Brain microvascular endothelial cell (primary cell): ENCODE results near the gene CLMN.

ENCODE experiments used
- DNase-seq: peaks from one replicate; pipeline ENCODE4 v3.0.0-alpha.2; 2020
- H3K27ac ChIP-seq: fragments of 250-450 bp; sonication (Bioruptor Pico); 2 replicates; pipeline ENCODE4 v1.5.1; 2020; ENCODE audit warnings: mild to moderate bottlenecking, moderate library complexity
- H3K27me3 ChIP-seq: fragments of 250-450 bp; sonication (Bioruptor Pico); replicated peaks from 2 replicates; pipeline ENCODE4 v1.5.1; 2020; ENCODE audit warnings: mild to moderate bottlenecking
- H3K36me3 ChIP-seq: fragments of 250-450 bp; sonication (Bioruptor Pico); replicated peaks from 2 replicates; pipeline ENCODE4 v1.5.1; 2020; ENCODE audit warnings: mild to moderate bottlenecking
- H3K4me3 ChIP-seq: 2 replicates; pipeline ENCODE4 v1.5.1; 2011; ENCODE audit warnings: low read depth, mild to moderate bottlenecking, control low read depth, low read length, moderate library complexity
- CTCF ChIP-seq: IDR thresholded peaks from 2 replicates; pipeline ENCODE4 v1.5.1; 2011; ENCODE audit warnings: low read depth, mild to moderate bottlenecking, moderate library complexity, low read length, control low read depth, inconsistent platforms; ENCODE audit errors: missing control alignments
- in situ Hi-C: cut with HindIII; loops from 2 replicates; pipeline ENCODE4 v1.10.0; 2017; ENCODE audit warnings: low sequenced_read_pairs, low pct_ligation_motif_present

Gene CLMN

GRCh38 chr14:95213774-95214173, 105.9 kb downstream of the CLMN start:
- no peak for DNase-seq
- in situ Hi-C loops: no loop called here
- no peak for TF ChIP-seq CTCF
- Histone ChIP-seq H3K27ac (no peak overlapping the region), H3K4me3 (no peak overlapping the region), H3K27me3 (no peaks in the 10 kb centered on the region), H3K36me3 (no peaks in the 10 kb centered on the region)

- no peak for TF ChIP-seq CTCF
- Histone ChIP-seq H3K36me3 (no peaks in the 10 kb centered on the region), H3K4me3 (no peak overlapping the region), H3K27me3 (no peaks in the 10 kb centered on the region), H3K27ac (no peak overlapping the region)
- in situ Hi-C loops: no loop called here
- DNase-seq: no peak
Measured at GRCh38 chr14:95211721-95212504, 107.8 kb downstream of the CLMN start.

GRCh38 chr14:95210699-95211098, 109.0 kb downstream of the CLMN start:
- no peaks in the 10 kb centered on the region for H3K36me3 ChIP-seq
- H3K27ac ChIP-seq: no peak overlapping the region
- TF ChIP-seq CTCF: no peak
- DNase-seq: no peak
- H3K27me3 ChIP-seq: no peaks in the 10 kb centered on the region
- no peak overlapping the region for H3K4me3 ChIP-seq
- in situ Hi-C loops: no loop called here

GRCh38 chr14:95208598-95208997, 111.1 kb downstream of the CLMN start:
- H3K27me3 ChIP-seq: no peaks in the 10 kb centered on the region
- no peak overlapping the region for H3K4me3 ChIP-seq
- no peak for DNase-seq
- no peak overlapping the region for H3K27ac ChIP-seq
- no peak for TF ChIP-seq CTCF
- no peaks in the 10 kb centered on the region for H3K36me3 ChIP-seq
- in situ Hi-C loops: no loop called here

GRCh38 chr14:95207475-95208233, 112.1 kb downstream of the CLMN start:
- H3K4me3 ChIP-seq: no peak overlapping the region
- H3K27me3 ChIP-seq: no peaks in the 10 kb centered on the region
- H3K27ac ChIP-seq: no peak overlapping the region
- no peaks in the 10 kb centered on the region for H3K36me3 ChIP-seq
- DNase-seq: no peak
- in situ Hi-C loops: no loop called here
- TF ChIP-seq CTCF: no peak

GRCh38 chr14:95206534-95206933, 113.2 kb downstream of the CLMN start:
- in situ Hi-C loops: no loop called here
- Histone ChIP-seq H3K27me3 (no peaks in the 10 kb centered on the region), H3K4me3 (no peak overlapping the region), H3K27ac (no peak overlapping the region), H3K36me3 (no peaks in the 10 kb centered on the region)
- TF ChIP-seq CTCF: no peak
- DNase-seq: no peak
